ENCODE data around the gene PTPRR. TPM values are rescaled to one million over a fixed set of nuclear protein-coding genes. Genes with fewer than 3 reads are reported as not detected.

PTPRR gene
- total and polyA plus RNA-seq, 2 of the 4 experiments (the other 2 are of a cell fraction) = 0.18 to 0.21 TPM

DNA sequence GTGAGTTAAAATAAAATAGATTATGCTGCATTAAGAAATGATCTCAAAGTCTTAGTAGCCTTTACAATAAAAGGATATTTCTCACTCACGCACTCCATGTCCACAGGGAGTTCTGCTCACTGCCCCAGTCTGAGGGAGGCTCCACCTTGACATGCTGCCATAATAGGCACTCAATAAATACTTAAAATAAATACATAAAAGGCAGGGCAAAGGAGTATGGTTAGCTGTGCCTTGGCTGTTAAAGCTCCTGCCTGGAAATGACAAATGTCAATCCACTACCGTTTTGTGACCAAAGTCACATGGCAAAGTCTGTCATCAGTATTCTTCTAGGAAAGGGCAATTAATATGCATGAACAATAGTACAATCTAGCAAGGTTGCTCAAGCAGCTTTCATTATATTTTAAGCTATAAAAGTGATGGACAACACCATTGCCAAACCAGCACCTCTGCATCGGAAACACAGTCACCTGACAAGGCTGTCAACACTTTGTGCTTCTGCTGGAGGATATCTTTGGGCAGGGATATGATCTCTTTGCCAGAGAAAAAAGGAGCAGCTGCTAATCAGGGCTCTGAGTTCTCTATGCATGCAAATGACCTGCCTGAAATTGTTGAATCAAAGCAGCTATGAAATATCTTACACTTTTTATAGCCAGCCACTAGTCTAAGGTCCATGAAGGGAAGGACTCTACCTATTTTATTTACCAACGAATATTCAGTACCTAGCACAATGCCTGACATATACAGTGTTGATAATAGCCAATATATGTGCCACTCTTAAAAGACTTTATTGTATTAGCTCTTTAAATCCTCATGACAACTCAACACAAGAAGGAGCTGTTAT, 90.1 kb downstream of the PTPRR start:
- ChIA-PET CTCF (no interaction called here), POLR2A (ENCODE audit: unreplicated experiment) (no interaction called here)
- no peaks in the 10 kb centered on the region for H3K36me3 ChIP-seq (ENCODE audit: control insufficient read depth, insufficient read depth, low read length)
- H3K27me3 ChIP-seq (ENCODE audit: control insufficient read depth, insufficient read depth, low read length) = no peaks in the 10 kb centered on the region
- no peaks in the 10 kb centered on the region for H4K20me1 ChIP-seq (ENCODE audit: insufficient read depth, low read length)
- no peaks in the 10 kb centered on the region for H3K4me1 ChIP-seq (ENCODE audit: control insufficient read depth, insufficient read depth, low read length)
- no peak for DNase-seq
- no peak overlapping the region for H3K4me2 ChIP-seq (ENCODE audit: low read depth, low read length)
- no peaks in the 10 kb centered on the region for H3K9me1 ChIP-seq (ENCODE audit: insufficient read depth, low read length)
- H2BK15ac ChIP-seq (ENCODE audit: low read depth, low read length) = no peak overlapping the region
- no peak overlapping the region for H2AK9ac ChIP-seq (replicated peaks; ENCODE audit: low read depth, low read length, poor library complexity)
- no peak overlapping the region for H4K91ac ChIP-seq (ENCODE audit: insufficient read depth, low read depth, low read length)
- no peak overlapping the region for H3K56ac ChIP-seq (ENCODE audit: extremely low read depth, insufficient read depth, low read length)
- H3K23ac ChIP-seq (ENCODE audit: low read depth, low read length) = no peak overlapping the region
- H3K4ac ChIP-seq (ENCODE audit: low read depth, low read length) = no peak overlapping the region
- no peak overlapping the region for H2AFZ ChIP-seq (replicated peaks; ENCODE audit: low read length, poor library complexity)
- WGBS, 2 experiments (ENCODE audit: extremely low coverage in 2 of 2, insufficient read length in 1 of 2) = 40% methylated on average over 1 of the region's 4 CpGs; no CpG with 5 or more reads in 1 of the 2 experiments
- no peak overlapping the region for H2BK120ac ChIP-seq (ENCODE audit: low read depth, low read length)
- in situ Hi-C loops (cut with MboI; ENCODE audit: low sequenced_read_pairs) (no loop called here), dilution Hi-C loops (cut with HindIII; ENCODE audit: low sequenced_read_pairs, unreplicated experiment) (no loop called here), intact Hi-C loops (cut with micrococcal nuclease) (no loop called here)
- BruUV-seq (replicated peaks) = no TSS peak
- no peaks in the 10 kb centered on the region for H3K79me1 ChIP-seq (ENCODE audit: low read depth in 1 of 2, low read length in 2 of 2)
- no peak overlapping the region for H3K9ac ChIP-seq (ENCODE audit: low read depth, low read length)
- H4K5ac ChIP-seq (ENCODE audit: low read depth, low read length) = no peak overlapping the region
- no peak overlapping the region for H3K18ac ChIP-seq (ENCODE audit: low read depth, low read length)
- ATAC-seq (ENCODE audit: low read depth) = no peak
- H3K4me3 ChIP-seq (ENCODE audit: insufficient read depth, low read depth, low read length) = no peak overlapping the region
- H4K8ac ChIP-seq (ENCODE audit: low read depth in 2 of 2, low read length in 2 of 2) = no peak overlapping the region
- no peak overlapping the region for H2BK5ac ChIP-seq (ENCODE audit: low read depth, low read length, poor library complexity, severe bottlenecking)
- TF ChIP-seq RCOR1 (IDR thresholded peaks at IDR 0.05; ENCODE audit: insufficient replicate concordance, low read length) (no peak), SMC3 (IDR thresholded peaks at IDR 0.05; ENCODE audit: low read depth, low read length) (no peak)
- H3K9me3 ChIP-seq (ENCODE audit: control insufficient read depth, insufficient read depth, low read length) = peaks cover 2% of the 10 kb centered on the region; the same call in 1 of the 2 replicates
- no peak overlapping the region for H2AK5ac ChIP-seq (ENCODE audit: low read depth, low read length)
- no peak overlapping the region for H3K27ac ChIP-seq (ENCODE audit: insufficient read depth, low read length)
- H3K14ac ChIP-seq (replicated peaks; ENCODE audit: low read depth, low read length) = no peak overlapping the region
- H2BK20ac ChIP-seq (ENCODE audit: low read depth, low read length) = no peak overlapping the region

All from IMR-90 (cell line).